CD4-positive, CD25-positive, alpha-beta regulatory T cell (primary cell): ENCODE data around the gene DCTN5. TPM values are rescaled to one million over a fixed set of nuclear protein-coding genes. Genes with fewer than 3 reads are reported as not detected.

ENCODE experiments used
- ATAC-seq, 2 donors: fragments of 150-1000 bp; cut with Tn5 transposase; one replicate each; pipeline ENCODE4 v1.10.0; 2021; ENCODE audit warnings: low read depth in 2 of 2, moderate number of reproducible peaks in 2 of 2, moderate library complexity in 1 of 2
- DNase-seq, 3 donors: peaks; one replicate each; pipeline versions ENCODE4 v3.0.0 to v3.0.0-alpha.2; 2012 to 2022; ENCODE audit warnings: mixed read lengths in 1 of 3
- H3K27ac ChIP-seq: one replicate; pipeline ENCODE4 v1.7.0; 2013; ENCODE audit warnings: mild to moderate bottlenecking, low read length; ENCODE audit not compliant: insufficient read depth, poor library complexity, severe bottlenecking
- H3K27me3 ChIP-seq: one replicate; pipeline ENCODE4 v1.7.0; 2013; ENCODE audit warnings: low read length; ENCODE audit not compliant: control insufficient read depth, insufficient read depth
- H3K36me3 ChIP-seq: one replicate; pipeline ENCODE4 v1.7.0; 2013; ENCODE audit warnings: mild to moderate bottlenecking, low read length, moderate library complexity; ENCODE audit not compliant: control insufficient read depth, insufficient read depth
- H3K4me1 ChIP-seq: 2 replicates; pipeline ENCODE4 v1.7.0; 2013; ENCODE audit warnings: mild to moderate bottlenecking, low read length; ENCODE audit not compliant: insufficient read depth, control insufficient read depth, poor library complexity, severe bottlenecking
- H3K4me3 ChIP-seq: one replicate; pipeline ENCODE4 v1.7.0; 2013; ENCODE audit warnings: low read depth, mild to moderate bottlenecking, low read length, moderate library complexity
- H3K9me3 ChIP-seq, 2 experiments: 1 replicate in 1 of 2; 2 replicates in 1 of 2; pipeline ENCODE4 v1.7.0; 2013; ENCODE audit warnings: low read length in 2 of 2, mild to moderate bottlenecking in 1 of 2, moderate library complexity in 1 of 2; ENCODE audit not compliant: control insufficient read depth in 2 of 2
- H3K27ac Mint-ChIP-seq, 3 donors: one replicate each; pipeline ENCODE4 v1.8.0; 2020 to 2022; ENCODE audit warnings: mild to moderate bottlenecking in 3 of 3, mixed read lengths in 3 of 3, moderate library complexity in 2 of 3
- H3K27me3 Mint-ChIP-seq: one replicate; pipeline ENCODE4 v1.8.0; 2022; ENCODE audit warnings: mild to moderate bottlenecking, mixed read lengths
- H3K36me3 Mint-ChIP-seq: one replicate; pipeline ENCODE4 v1.8.0; 2020; ENCODE audit warnings: mixed read lengths
- H3K4me1 Mint-ChIP-seq, 4 donors: one replicate each; pipeline ENCODE4 v1.8.0; 2020 to 2022; ENCODE audit warnings: mixed read lengths in 4 of 4, mild to moderate bottlenecking in 1 of 4
- H3K4me3 Mint-ChIP-seq, 4 donors: one replicate each; pipeline ENCODE4 v1.8.0; 2020 to 2022; ENCODE audit warnings: mild to moderate bottlenecking in 4 of 4, mixed read lengths in 4 of 4, moderate library complexity in 3 of 4
- H3K9me3 Mint-ChIP-seq, 7 donors: one replicate each; pipeline ENCODE4 v1.8.0; 2020 to 2022; ENCODE audit warnings: mixed read lengths in 7 of 7, mild to moderate bottlenecking in 3 of 7, moderate library complexity in 2 of 7
- polyA plus RNA-seq, 4 donors: library from polyadenylated mRNA; unstranded; fragments of 300-500 nt; fragmentation: Illumina TruSeq; gene quantifications; one replicate each; pipeline ENCODE4 v1.2.3, GENCODE V29; 2021
- total RNA-seq: library from RNA; stranded (reverse); gene quantifications from one replicate; pipeline ENCODE4 v1.2.3, GENCODE V29; 2022

The DCTN5 gene
- total and polyA plus RNA-seq, 5 donors from 2014 or later = 59.7 to 91.8 (median 64.5) TPM

GRCh38 chr16:23678430-23679273 lies 37.4 kb downstream of the DCTN5 start, which contains the start of gene PLK1:
PLK1 (plus strand) TSS chr16:23678889; CDS start chr16:23678933, 44 bp downstream.
- Histone ChIP-seq H3K27ac (no peak within 1 kb of the TSS), H3K27me3 (no peaks in the 10 kb centered on the region), H3K4me1 (peaks cover 27% of the 10 kb centered on the region), H3K36me3 (peaks cover 4% of the 10 kb centered on the region), H3K9me3 (no peaks in the 10 kb centered on the region), H3K4me3 (peak within 1 kb of the TSS; percentile 58)
- DNase-seq (peak; percentile 55 to 92 (median 67)), ATAC-seq (peak; percentile 91 to 96)
- H3K4me3 Mint-ChIP-seq = peak within 1 kb of the TSS; percentile 86 to 95 (median 90)
- peak within 1 kb of the TSS; percentile 31 to 83 (median 48) for H3K27ac Mint-ChIP-seq
- H3K36me3 Mint-ChIP-seq = peaks cover 6% of the 10 kb centered on the region
- no peaks in the 10 kb centered on the region for H3K27me3 Mint-ChIP-seq
- H3K4me1 Mint-ChIP-seq = peaks cover 8 to 25% (median 15%) of the 10 kb centered on the region in 4 donors
- H3K9me3 Mint-ChIP-seq = no peaks in the 10 kb centered on the region

- peaks cover 27% of the 10 kb centered on the region for H3K4me1 ChIP-seq
- Mint-ChIP-seq H3K4me3 (peak overlapping the region; percentile 86 to 91 (median 90)), H3K4me1 (peaks cover 8 to 25% (median 15%) of the 10 kb centered on the region in 4 donors), H3K27ac (peak overlapping the region in 2 of 3 donors; percentile 31 to 48), H3K27me3 (no peaks in the 10 kb centered on the region), H3K36me3 (peaks cover 9% of the 10 kb centered on the region), H3K9me3 (no peaks in the 10 kb centered on the region)
- no peaks in the 10 kb centered on the region for H3K9me3 ChIP-seq
- DNase-seq = peak in 1 of 3 donors; percentile 23
- peak overlapping the region; percentile 58 for H3K4me3 ChIP-seq
- ATAC-seq = no peak
- no peaks in the 10 kb centered on the region for H3K27me3 ChIP-seq
- H3K36me3 ChIP-seq = peaks cover 11% of the 10 kb centered on the region
- H3K27ac ChIP-seq = no peak overlapping the region
Observed at GRCh38 chr16:23679274-23679985, 38.2 kb downstream of the DCTN5 start.

- Histone ChIP-seq H3K4me1 (peaks cover 27% of the 10 kb centered on the region), H3K27ac (no peak overlapping the region), H3K9me3 (no peaks in the 10 kb centered on the region), H3K36me3 (peaks cover 11% of the 10 kb centered on the region), H3K27me3 (no peaks in the 10 kb centered on the region), H3K4me3 (peak overlapping the region; percentile 58)
- DNase-seq = no peak
- Mint-ChIP-seq H3K27me3 (no peaks in the 10 kb centered on the region), H3K27ac (peak overlapping the region in 1 of 3 donors; percentile 48), H3K36me3 (peaks cover 9% of the 10 kb centered on the region), H3K4me3 (peak overlapping the region; percentile 77 to 91 (median 87)), H3K4me1 (peaks cover 8 to 25% (median 15%) of the 10 kb centered on the region in 4 donors), H3K9me3 (no peaks in the 10 kb centered on the region)
- ATAC-seq = no peak
Observed at GRCh38 chr16:23679986-23680336, 38.7 kb downstream of the DCTN5 start.

- H3K27me3 ChIP-seq = no peaks in the 10 kb centered on the region
- no peak overlapping the region for H3K4me3 ChIP-seq
- Mint-ChIP-seq H3K36me3 (peaks cover 16% of the 10 kb centered on the region), H3K9me3 (no peaks in the 10 kb centered on the region), H3K4me3 (peak overlapping the region in 1 of 4 donors; percentile 27), H3K27ac (no peak overlapping the region), H3K27me3 (no peaks in the 10 kb centered on the region), H3K4me1 (peaks cover 5 to 24% (median 14%) of the 10 kb centered on the region in 4 donors)
- H3K27ac ChIP-seq = no peak overlapping the region
- H3K36me3 ChIP-seq = peaks cover 14% of the 10 kb centered on the region
- no peak for ATAC-seq
- DNase-seq = no peak
- no peaks in the 10 kb centered on the region for H3K9me3 ChIP-seq
- H3K4me1 ChIP-seq = peaks cover 27% of the 10 kb centered on the region
Observed at GRCh38 chr16:23682181-23682580, 40.9 kb downstream of the DCTN5 start.

- Histone ChIP-seq H3K27me3 (no peaks in the 10 kb centered on the region), H3K27ac (no peak overlapping the region), H3K36me3 (peaks cover 24% of the 10 kb centered on the region), H3K9me3 (no peaks in the 10 kb centered on the region), H3K4me3 (no peak overlapping the region), H3K4me1 (peaks cover 22% of the 10 kb centered on the region)
- DNase-seq (no peak), ATAC-seq (no peak)
- Mint-ChIP-seq H3K9me3 (no peaks in the 10 kb centered on the region), H3K4me3 (no peak overlapping the region), H3K27ac (peak overlapping the region in 2 of 3 donors; percentile 8 to 77), H3K36me3 (peaks cover 27% of the 10 kb centered on the region), H3K4me1 (peaks cover 0 to 13% (median 9%) of the 10 kb centered on the region in 4 donors), H3K27me3 (no peaks in the 10 kb centered on the region)
Observed at GRCh38 chr16:23683487-23683886, 42.2 kb downstream of the DCTN5 start.

GRCh38 chr16:23687034-23687808 lies 46.0 kb downstream of the DCTN5 start:
- H3K27ac Mint-ChIP-seq = peak overlapping the region in 2 of 3 donors; percentile 60 to 71
- no peak overlapping the region for H3K4me3 Mint-ChIP-seq
- peaks cover 36% of the 10 kb centered on the region for H3K36me3 Mint-ChIP-seq
- Histone ChIP-seq H3K4me1 (no peaks in the 10 kb centered on the region), H3K36me3 (peaks cover 47% of the 10 kb centered on the region), H3K4me3 (no peak overlapping the region), H3K27ac (no peak overlapping the region), H3K27me3 (no peaks in the 10 kb centered on the region), H3K9me3 (no peaks in the 10 kb centered on the region)
- ATAC-seq (no peak), DNase-seq (no peak)
- peaks cover 0 to 1% (median 0%) of the 10 kb centered on the region in 4 donors for H3K4me1 Mint-ChIP-seq
- H3K9me3 Mint-ChIP-seq = no peaks in the 10 kb centered on the region
- H3K27me3 Mint-ChIP-seq = no peaks in the 10 kb centered on the region

- H3K27me3 Mint-ChIP-seq = peaks cover 2% of the 10 kb centered on the region
Observed at GRCh38 chr16:23689442-23690187, 48.3 kb downstream of the DCTN5 start.

More at GRCh38 chr16:23689442-23690187, 48.3 kb downstream of the DCTN5 start:
- no peak overlapping the region for H3K4me3 ChIP-seq
- no peak overlapping the region for H3K27ac ChIP-seq
- ATAC-seq (no peak), DNase-seq (no peak)
- no peaks in the 10 kb centered on the region for H3K9me3 ChIP-seq
- peak overlapping the region in 1 of 3 donors; percentile 67 for H3K27ac Mint-ChIP-seq
- peaks cover 0 to 3% (median 0%) of the 10 kb centered on the region in 4 donors for H3K4me1 Mint-ChIP-seq
- H3K4me1 ChIP-seq = no peaks in the 10 kb centered on the region
- no peaks in the 10 kb centered on the region for H3K9me3 Mint-ChIP-seq
- peaks cover 36% of the 10 kb centered on the region for H3K36me3 ChIP-seq
- peaks cover 30% of the 10 kb centered on the region for H3K36me3 Mint-ChIP-seq
- no peak overlapping the region for H3K4me3 Mint-ChIP-seq
- no peaks in the 10 kb centered on the region for H3K27me3 ChIP-seq
